GM12801 (cell line): Measurements from ENCODE around the gene TRIM46.

ENCODE experiments used
- CTCF ChIP-seq: IDR thresholded peaks from one replicate; pipeline ENCODE4 v1.5.1; 2011; ENCODE audit warnings: control low read depth; ENCODE audit not compliant: insufficient read length; ENCODE audit errors: extremely low read depth

Gene TRIM46

GRCh38 chr1:155195201-155196102 is 21.8 kb downstream of the TRIM46 start:
- TF ChIP-seq CTCF = no peak

- no peak for TF ChIP-seq CTCF
Observed at GRCh38 chr1:155196103-155196892, 22.6 kb downstream of the TRIM46 start.

GRCh38 chr1:155196893-155197638 is 23.4 kb downstream of the TRIM46 start:
- no peak for TF ChIP-seq CTCF

- TF ChIP-seq CTCF = no peak
Observed at GRCh38 chr1:155197901-155198546, 24.4 kb downstream of the TRIM46 start.

GRCh38 chr1:155198547-155198906 is 24.9 kb downstream of the TRIM46 start:
- no peak for TF ChIP-seq CTCF

- no peak for TF ChIP-seq CTCF
Observed at GRCh38 chr1:155199792-155200191, 26.1 kb downstream of the TRIM46 start.

- no peak for TF ChIP-seq CTCF
Observed at GRCh38 chr1:155200920-155201319, 27.3 kb downstream of the TRIM46 start.
